Measurements from ENCODE around the gene MYOF. TPM values are rescaled to one million over a fixed set of nuclear protein-coding genes. Genes with fewer than 3 reads are reported as not detected.

The MYOF gene
- total and polyA plus RNA-seq, 2 experiments from 2014 or later: 101 to 261 TPM

DNA sequence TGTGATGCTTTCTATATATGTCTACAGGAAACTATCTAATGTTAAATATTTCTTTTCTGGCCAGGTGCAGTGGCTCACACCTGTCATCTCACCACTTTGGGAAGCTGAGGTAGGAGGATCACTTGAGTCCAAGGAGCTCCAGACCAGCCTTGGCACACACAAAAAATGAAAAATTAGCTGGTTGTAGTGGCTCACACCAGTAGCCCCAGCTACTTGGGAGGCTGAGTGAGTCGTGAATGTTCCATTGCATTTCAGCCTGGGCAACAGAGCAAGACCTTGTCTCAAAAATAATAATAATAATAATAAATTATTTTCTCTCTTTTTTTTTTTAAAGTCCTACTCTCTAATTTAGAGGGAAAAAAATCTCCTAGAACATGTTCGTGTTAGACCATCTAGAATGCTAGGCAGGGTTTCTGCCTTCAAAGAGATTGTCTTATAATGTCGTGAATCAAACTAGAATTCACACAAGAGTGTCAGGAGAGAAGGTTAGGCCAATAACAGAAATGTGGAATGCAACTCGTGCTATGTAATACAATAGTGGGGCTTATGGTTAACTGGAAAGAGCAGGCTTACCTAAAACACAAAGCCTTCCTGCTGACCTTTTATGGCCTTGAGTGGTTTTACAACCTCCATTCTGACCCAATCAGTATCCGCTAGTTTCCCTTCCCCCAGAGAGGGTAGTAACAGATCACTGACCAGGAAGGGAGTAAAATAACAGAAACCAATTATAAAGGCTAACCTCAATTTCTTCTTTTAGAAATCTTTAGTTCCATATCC lies 46.3 kb downstream of the MYOF start:
- peaks cover 77% of the 10 kb centered on the region for H3K79me2 ChIP-seq (ENCODE audit: insufficient read depth)
- no peaks in the 10 kb centered on the region for H4K20me1 ChIP-seq (ENCODE audit: insufficient read depth)
- WGBS, 2 experiments (ENCODE audit: low coverage in 1 of 2, low lambda C conversion rate in 2 of 2, missing lambda C conversion rate in 2 of 2): 11 to 14% methylated on average over 5 of the region's 5 CpGs
- H3K4me2 ChIP-seq (ENCODE audit: unreplicated experiment): peak overlapping the region; percentile 84
- H3K9me3 ChIP-seq (ENCODE audit: low read depth): no peaks in the 10 kb centered on the region
- peaks cover 66% of the 10 kb centered on the region for H3F3A ChIP-seq (ENCODE audit: insufficient read depth)
- H3K27ac ChIP-seq: peak overlapping the region; percentile 100
- peak overlapping the region; percentile 92 for H3K9ac ChIP-seq
- H3K36me3 ChIP-seq (ENCODE audit: low read depth): peaks cover 20% of the 10 kb centered on the region; the same call in 1 of the 2 replicates
- TF ChIP-seq EZH2phosphoT487 (IDR thresholded peaks at IDR 0.05; ENCODE audit: insufficient read depth, low read depth) (no peak), EZH2 (IDR thresholded peaks at IDR 0.05; ENCODE audit: insufficient read depth, poor library complexity, severe bottlenecking) (no peak)
- H2AFZ ChIP-seq: no peak overlapping the region
- in situ Hi-C loops (cut with MboI): no loop called here
- H3K4me1 ChIP-seq (ENCODE audit: insufficient read depth): peaks cover 56% of the 10 kb centered on the region
- H3K4me3 ChIP-seq: peak overlapping the region; percentile 48
- DNase-seq: peak; percentile 55
- H3K27me3 ChIP-seq (replicated peaks; ENCODE audit: insufficient read depth): no peaks in the 10 kb centered on the region
- H3K9me2 ChIP-seq (ENCODE audit: insufficient read depth): no peaks in the 10 kb centered on the region

DNA sequence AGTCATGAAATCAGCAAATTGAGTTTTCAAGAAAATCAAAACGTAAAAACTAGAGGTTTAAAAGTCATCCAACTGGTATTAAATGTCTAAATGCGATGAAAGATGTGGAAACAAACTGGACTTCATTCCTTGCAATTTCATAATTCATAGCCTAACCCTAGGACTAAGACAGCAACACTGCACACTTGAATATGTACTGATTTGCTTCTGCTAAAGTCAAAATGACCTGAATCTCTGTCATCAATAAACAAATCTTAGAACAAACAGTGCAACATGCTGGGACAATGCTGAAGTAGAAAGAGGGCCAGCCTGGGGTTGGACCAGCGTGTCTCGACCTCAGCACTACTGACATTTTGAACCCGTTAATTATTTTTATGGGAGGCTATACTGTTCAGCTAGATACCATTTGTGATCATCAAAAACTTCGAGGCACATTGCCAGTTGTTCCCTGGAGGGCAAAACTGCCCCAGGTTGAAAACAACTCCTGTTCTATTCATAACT lies 47.1 kb downstream of the MYOF start:
- peaks cover 77% of the 10 kb centered on the region for H3K79me2 ChIP-seq (ENCODE audit: insufficient read depth)

DNA sequence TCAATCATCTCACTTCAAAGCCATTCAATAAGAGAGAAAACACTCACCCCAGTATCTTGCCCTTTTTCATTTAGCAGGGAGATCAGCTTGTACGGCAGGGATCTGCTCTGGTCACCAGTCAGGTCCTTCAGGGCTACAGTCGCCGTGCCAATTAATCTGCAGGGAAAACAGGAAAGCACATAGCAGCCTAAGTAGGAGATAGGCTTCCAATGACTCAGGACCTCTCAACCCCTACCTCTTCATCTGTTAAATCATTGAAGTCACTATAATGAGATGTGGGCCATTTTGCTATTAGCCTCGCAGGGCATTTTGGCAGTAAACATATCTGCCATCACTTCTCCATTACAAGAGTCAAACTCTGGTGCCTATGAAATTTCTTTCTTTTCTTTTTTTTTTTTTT lies 50.8 kb downstream of the MYOF start:
- TF ChIP-seq EZH2phosphoT487 (IDR thresholded peaks at IDR 0.05; ENCODE audit: insufficient read depth, low read depth) (no peak), EZH2 (IDR thresholded peaks at IDR 0.05; ENCODE audit: insufficient read depth, poor library complexity, severe bottlenecking) (no peak)
- H4K20me1 ChIP-seq (ENCODE audit: insufficient read depth): no peaks in the 10 kb centered on the region
- no peak overlapping the region for H3K4me2 ChIP-seq (ENCODE audit: unreplicated experiment)
- no peaks in the 10 kb centered on the region for H3K27me3 ChIP-seq (replicated peaks; ENCODE audit: insufficient read depth)
- peaks cover 24% of the 10 kb centered on the region for H3K36me3 ChIP-seq (ENCODE audit: low read depth)
- H3K27ac ChIP-seq: no peak overlapping the region
- in situ Hi-C loops (cut with MboI): no loop called here
- H3K9ac ChIP-seq: no peak overlapping the region
- H3K4me3 ChIP-seq: no peak overlapping the region
- H3F3A ChIP-seq (ENCODE audit: insufficient read depth): peaks cover 36% of the 10 kb centered on the region
- H3K9me2 ChIP-seq (ENCODE audit: insufficient read depth): no peaks in the 10 kb centered on the region
- WGBS, 2 experiments (ENCODE audit: low coverage in 1 of 2, low lambda C conversion rate in 2 of 2, missing lambda C conversion rate in 2 of 2): 91 to 95% methylated on average over 4 of the region's 4 CpGs
- H3K4me1 ChIP-seq (ENCODE audit: insufficient read depth): peaks cover 39% of the 10 kb centered on the region
- peaks cover 92% of the 10 kb centered on the region for H3K79me2 ChIP-seq (ENCODE audit: insufficient read depth)
- H2AFZ ChIP-seq: no peak overlapping the region
- H3K9me3 ChIP-seq (ENCODE audit: low read depth): no peaks in the 10 kb centered on the region
- no peak for DNase-seq

More for the DNA sequence above, 47.1 kb downstream of the MYOF start:
- no peaks in the 10 kb centered on the region for H3K27me3 ChIP-seq (replicated peaks; ENCODE audit: insufficient read depth)
- DNase-seq: no peak
- peaks cover 58% of the 10 kb centered on the region for H3F3A ChIP-seq (ENCODE audit: insufficient read depth)
- no peaks in the 10 kb centered on the region for H3K9me2 ChIP-seq (ENCODE audit: insufficient read depth)
- in situ Hi-C loops (cut with MboI): no loop called here
- TF ChIP-seq EZH2 (IDR thresholded peaks at IDR 0.05; ENCODE audit: insufficient read depth, poor library complexity, severe bottlenecking): no peak
- no peak for TF ChIP-seq EZH2phosphoT487 (IDR thresholded peaks at IDR 0.05; ENCODE audit: insufficient read depth, low read depth)
- H3K36me3 ChIP-seq (ENCODE audit: low read depth): peaks cover 24% of the 10 kb centered on the region; the same call in 1 of the 2 replicates
- H3K4me1 ChIP-seq (ENCODE audit: insufficient read depth): peaks cover 51% of the 10 kb centered on the region
- H3K4me3 ChIP-seq: peak overlapping the region; percentile 27; the same call in 1 of the 2 replicates
- 28 to 32% methylated on average over 6 of the region's 6 CpGs for WGBS, 2 experiments (ENCODE audit: low coverage in 1 of 2, low lambda C conversion rate in 2 of 2, missing lambda C conversion rate in 2 of 2)
- no peak overlapping the region for H2AFZ ChIP-seq
- peak overlapping the region; percentile 100 for H3K27ac ChIP-seq
- H4K20me1 ChIP-seq (ENCODE audit: insufficient read depth): no peaks in the 10 kb centered on the region
- peak overlapping the region; percentile 84 for H3K4me2 ChIP-seq (ENCODE audit: unreplicated experiment)
- peak overlapping the region; percentile 92 for H3K9ac ChIP-seq
- no peaks in the 10 kb centered on the region for H3K9me3 ChIP-seq (ENCODE audit: low read depth)

DNA sequence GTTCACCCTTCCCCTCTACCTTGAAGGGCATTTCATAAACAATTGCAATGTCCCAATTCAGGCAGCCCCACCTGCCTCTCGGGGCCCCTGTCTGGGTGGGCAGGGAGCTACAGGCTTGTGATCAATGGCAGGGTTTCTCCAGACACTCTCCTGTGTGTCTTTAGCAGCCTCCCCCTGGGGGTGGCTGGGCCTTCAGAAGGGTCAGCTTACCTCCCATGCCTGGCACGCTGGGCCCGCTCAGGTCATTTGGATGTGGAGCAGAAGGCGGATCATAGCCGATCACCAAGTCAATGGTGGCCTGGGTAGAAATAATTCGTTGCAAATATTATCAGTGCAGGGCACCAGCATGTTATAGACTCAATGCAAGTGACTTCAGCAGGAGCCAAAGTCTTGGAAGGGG lies 56.3 kb downstream of the MYOF start:
- DNase-seq: no peak
- Histone ChIP-seq H3K27ac (no peak overlapping the region), H3K9me2 (ENCODE audit: insufficient read depth) (no peaks in the 10 kb centered on the region), H3K4me2 (ENCODE audit: unreplicated experiment) (no peak overlapping the region), H3K9me3 (ENCODE audit: low read depth) (no peaks in the 10 kb centered on the region), H4K20me1 (ENCODE audit: insufficient read depth) (no peaks in the 10 kb centered on the region), H3K4me1 (ENCODE audit: insufficient read depth) (peaks cover 10% of the 10 kb centered on the region), H3F3A (ENCODE audit: insufficient read depth) (peaks cover 10% of the 10 kb centered on the region), H2AFZ (no peak overlapping the region), H3K36me3 (ENCODE audit: low read depth) (peaks cover 43% of the 10 kb centered on the region), H3K9ac (no peak overlapping the region), H3K27me3 (replicated peaks; ENCODE audit: insufficient read depth) (no peaks in the 10 kb centered on the region), H3K4me3 (no peak overlapping the region), H3K79me2 (ENCODE audit: insufficient read depth) (peaks cover 99% of the 10 kb centered on the region)
- 90% methylated on average over 6 of the region's 6 CpGs for WGBS, 2 experiments (ENCODE audit: low coverage in 1 of 2, low lambda C conversion rate in 2 of 2, missing lambda C conversion rate in 2 of 2)
- TF ChIP-seq EZH2 (IDR thresholded peaks at IDR 0.05; ENCODE audit: insufficient read depth, poor library complexity, severe bottlenecking): no peak
- TF ChIP-seq EZH2phosphoT487 (IDR thresholded peaks at IDR 0.05; ENCODE audit: insufficient read depth, low read depth): no peak
- in situ Hi-C loops (cut with MboI): no loop called here
